Tibial nerve (tissue), 3 donors: ENCODE measurements around the gene TM2D1.

Experiments used
- POLR2A ChIP-seq, 2 donors: fragments of 450-650 bp; IDR thresholded peaks; one replicate each; pipeline ENCODE4 v1.6.1; 2017; ENCODE audit warnings: antibody characterized with exemption in 2 of 2, mild to moderate bottlenecking in 2 of 2, moderate library complexity in 2 of 2
- TF ChIP-seq, protein P1 (sequence below), 5 experiments: fragments of 200-600 bp in 3 of 5; fragments of 450-650 bp in 2 of 5; sonication (generic) in 3 of 5; IDR thresholded peaks; one replicate each; pipeline ENCODE4 v1.5.1; 2016 to 2019; ENCODE audit warnings: antibody characterized with exemption in 5 of 5, mild to moderate bottlenecking in 3 of 5, moderate library complexity in 2 of 5

DNA sequence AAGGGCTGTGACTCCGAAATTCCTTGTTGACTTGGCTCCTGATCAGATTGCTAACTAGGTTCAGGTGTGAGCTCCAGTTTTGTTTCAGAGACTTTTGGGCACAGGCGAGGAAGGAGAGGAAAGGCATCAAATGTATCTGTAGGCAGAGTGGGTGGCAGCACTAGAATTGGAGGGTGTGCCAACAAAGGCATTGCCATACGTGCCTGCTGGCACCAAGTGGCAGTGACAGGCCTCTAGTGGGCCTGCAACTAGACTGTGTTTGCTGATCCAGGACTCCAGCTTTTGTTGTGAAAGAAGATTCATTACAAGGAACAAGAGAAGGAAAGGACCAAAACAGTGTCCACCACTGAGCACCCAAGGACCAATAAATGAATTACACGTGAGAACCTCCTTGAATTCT, 79.5 kb downstream of the TM2D1 start:
- TF ChIP-seq, protein P1, sequence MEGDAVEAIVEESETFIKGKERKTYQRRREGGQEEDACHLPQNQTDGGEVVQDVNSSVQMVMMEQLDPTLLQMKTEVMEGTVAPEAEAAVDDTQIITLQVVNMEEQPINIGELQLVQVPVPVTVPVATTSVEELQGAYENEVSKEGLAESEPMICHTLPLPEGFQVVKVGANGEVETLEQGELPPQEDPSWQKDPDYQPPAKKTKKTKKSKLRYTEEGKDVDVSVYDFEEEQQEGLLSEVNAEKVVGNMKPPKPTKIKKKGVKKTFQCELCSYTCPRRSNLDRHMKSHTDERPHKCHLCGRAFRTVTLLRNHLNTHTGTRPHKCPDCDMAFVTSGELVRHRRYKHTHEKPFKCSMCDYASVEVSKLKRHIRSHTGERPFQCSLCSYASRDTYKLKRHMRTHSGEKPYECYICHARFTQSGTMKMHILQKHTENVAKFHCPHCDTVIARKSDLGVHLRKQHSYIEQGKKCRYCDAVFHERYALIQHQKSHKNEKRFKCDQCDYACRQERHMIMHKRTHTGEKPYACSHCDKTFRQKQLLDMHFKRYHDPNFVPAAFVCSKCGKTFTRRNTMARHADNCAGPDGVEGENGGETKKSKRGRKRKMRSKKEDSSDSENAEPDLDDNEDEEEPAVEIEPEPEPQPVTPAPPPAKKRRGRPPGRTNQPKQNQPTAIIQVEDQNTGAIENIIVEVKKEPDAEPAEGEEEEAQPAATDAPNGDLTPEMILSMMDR (IDR thresholded peaks at IDR 0.05): no peak
- TF ChIP-seq POLR2A (IDR thresholded peaks at IDR 0.05): no peak
